Activated T-helper 17 cell treated with anti-CD3 and anti-CD28 coated beads, Interleukin-2, amount 50 U/mL, for 72 hours (primary cell): ENCODE data around the gene STPG3. TPM values are rescaled to one million over a fixed set of nuclear protein-coding genes. Genes with fewer than 3 reads are reported as not detected.
A peak's percentile ranks its signal among the peaks of the same experiment; 100 is the strongest.

Experiments used
- ATAC-seq: fragments of 150-1000 bp; cut with Tn5 transposase; replicated peaks from 2 replicates; pipeline ENCODE4 v1.10.0; 2021; ENCODE audit warnings: mild to moderate bottlenecking, moderate library complexity
- H3K27ac Mint-ChIP-seq: one replicate; pipeline ENCODE4 v1.8.0; 2022; ENCODE audit warnings: mixed read lengths
- H3K27me3 Mint-ChIP-seq: one replicate; pipeline ENCODE4 v1.8.0; 2022; ENCODE audit warnings: mixed read lengths
- H3K36me3 Mint-ChIP-seq: one replicate; pipeline ENCODE4 v1.8.0; 2022; ENCODE audit warnings: low read depth, mild to moderate bottlenecking, mixed read lengths
- H3K4me1 Mint-ChIP-seq: one replicate; pipeline ENCODE4 v1.8.0; 2022; ENCODE audit warnings: mixed read lengths
- H3K4me3 Mint-ChIP-seq: one replicate; pipeline ENCODE4 v1.8.0; 2022; ENCODE audit warnings: mild to moderate bottlenecking, mixed read lengths
- H3K9me3 Mint-ChIP-seq: one replicate; pipeline ENCODE4 v1.8.0; 2022; ENCODE audit warnings: mixed read lengths
- total RNA-seq, 2 donors: library from RNA; stranded (reverse); gene quantifications; one replicate each; pipeline ENCODE4 v1.2.3, GENCODE V29; 2022

STPG3 gene
- total RNA-seq: not detected

DNA sequence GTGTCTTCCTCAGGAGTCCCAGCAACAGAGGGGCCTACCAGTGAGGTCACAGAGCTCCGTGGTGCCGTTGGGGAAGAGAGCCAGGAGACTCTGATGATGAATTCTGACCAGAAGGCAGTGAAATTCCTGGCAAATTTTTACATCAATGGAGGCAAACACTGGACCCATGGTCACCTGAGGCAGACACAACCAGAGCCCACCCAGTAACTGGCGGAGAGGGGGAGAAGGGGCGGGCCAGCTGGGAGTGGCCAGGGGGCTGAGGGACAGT lies at the start of gene STPG3:
TSS of gene STPG3 (plus strand) at position 93 of the 268 bp plus-strand sequence. CDS start at position 94, 1 bp downstream.
- H3K27ac Mint-ChIP-seq: no peak within 1 kb of the TSS
- H3K9me3 Mint-ChIP-seq: no peaks in the 10 kb centered on the region
- H3K4me3 Mint-ChIP-seq: no peak within 1 kb of the TSS
- H3K27me3 Mint-ChIP-seq: no peaks in the 10 kb centered on the region
- ATAC-seq: no peak
- peaks cover 7% of the 10 kb centered on the region for H3K36me3 Mint-ChIP-seq
- H3K4me1 Mint-ChIP-seq: peaks cover 4% of the 10 kb centered on the region

DNA sequence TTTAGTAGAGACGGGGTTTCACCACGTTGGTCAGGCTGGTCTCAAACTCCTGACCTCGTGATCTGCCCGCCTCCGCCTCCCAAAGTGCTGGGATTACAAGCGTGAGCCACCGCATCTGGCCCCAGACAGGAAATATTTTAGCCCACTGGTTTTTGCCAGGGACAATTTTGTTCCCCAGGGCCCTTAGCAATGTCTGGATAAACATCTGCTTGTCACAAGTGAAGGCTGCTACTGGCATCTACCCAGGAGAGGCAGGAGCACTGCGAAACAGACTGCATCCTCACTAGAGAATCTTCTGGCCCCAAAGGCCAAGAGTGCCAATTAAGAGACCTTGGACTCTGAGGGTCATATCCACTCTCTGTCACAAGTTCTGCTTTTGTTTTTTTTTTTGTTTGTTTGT lies 48.1 kb upstream of the STPG3 start:
- Mint-ChIP-seq H3K4me1 (peaks cover 15% of the 10 kb centered on the region), H3K9me3 (no peaks in the 10 kb centered on the region), H3K27ac (no peak overlapping the region), H3K4me3 (peak overlapping the region; percentile 85), H3K36me3 (peaks cover 16% of the 10 kb centered on the region), H3K27me3 (no peaks in the 10 kb centered on the region)
- ATAC-seq: no peak

- Mint-ChIP-seq H3K4me3 (peak overlapping the region; percentile 90), H3K27me3 (no peaks in the 10 kb centered on the region), H3K9me3 (no peaks in the 10 kb centered on the region), H3K36me3 (peaks cover 31% of the 10 kb centered on the region), H3K4me1 (peaks cover 15% of the 10 kb centered on the region), H3K27ac (peak overlapping the region; percentile 88)
- ATAC-seq: no peak
Measured at GRCh38 chr9:137204731-137205125, 46.4 kb upstream of the STPG3 start.

- ATAC-seq: peak; percentile 61
- Mint-ChIP-seq H3K9me3 (no peaks in the 10 kb centered on the region), H3K27me3 (no peaks in the 10 kb centered on the region), H3K4me1 (peaks cover 15% of the 10 kb centered on the region), H3K36me3 (peaks cover 31% of the 10 kb centered on the region), H3K27ac (peak within 1 kb of the TSS; percentile 88), H3K4me3 (peak within 1 kb of the TSS; percentile 90)
Measured at GRCh38 chr9:137205126-137206069, 45.7 kb upstream of the STPG3 start, which contains the start of the genes NDOR1 and TMEM203. NDOR1 (plus strand) TSS chr9:137205700; CDS start chr9:137205778, 78 bp downstream. TMEM203 (minus strand) TSS chr9:137205648; CDS start chr9:137205414, 234 bp downstream.

- Mint-ChIP-seq H3K36me3 (peaks cover 31% of the 10 kb centered on the region), H3K4me3 (peak overlapping the region; percentile 90), H3K4me1 (peaks cover 15% of the 10 kb centered on the region), H3K27me3 (no peaks in the 10 kb centered on the region), H3K27ac (peak overlapping the region; percentile 88), H3K9me3 (no peaks in the 10 kb centered on the region)
- no peak for ATAC-seq
Measured at GRCh38 chr9:137206602-137207001, 44.5 kb upstream of the STPG3 start.

- H3K27ac Mint-ChIP-seq: peak overlapping the region; percentile 60
Measured at GRCh38 chr9:137211532-137211931, 39.6 kb upstream of the STPG3 start.

DNA sequence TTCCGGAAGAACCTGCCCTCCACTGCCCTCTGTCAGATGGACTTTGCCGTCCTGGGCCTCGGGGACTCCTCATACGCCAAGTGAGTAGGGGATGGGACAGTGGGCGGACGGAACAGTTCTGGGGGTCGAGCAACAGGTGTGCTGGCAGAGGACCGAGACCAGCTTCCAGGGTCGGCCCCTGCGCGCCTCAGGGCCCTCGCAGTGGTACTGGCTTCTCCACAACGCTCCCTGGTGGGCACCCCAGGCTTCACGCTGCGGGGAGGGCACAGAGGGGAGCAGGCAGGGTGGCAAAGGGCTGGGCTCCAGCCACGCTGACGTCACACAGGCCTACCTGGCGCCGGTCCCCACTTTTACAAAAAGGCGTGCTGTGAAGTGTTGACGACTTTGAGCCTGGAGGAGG lies 38.6 kb upstream of the STPG3 start:
- Mint-ChIP-seq H3K4me3 (no peak overlapping the region), H3K36me3 (peaks cover 18% of the 10 kb centered on the region), H3K4me1 (peaks cover 2% of the 10 kb centered on the region), H3K27me3 (no peaks in the 10 kb centered on the region), H3K9me3 (no peaks in the 10 kb centered on the region), H3K27ac (no peak overlapping the region)
- ATAC-seq: no peak

More at GRCh38 chr9:137211532-137211931, 39.6 kb upstream of the STPG3 start:
- H3K36me3 Mint-ChIP-seq: peaks cover 28% of the 10 kb centered on the region
- no peak overlapping the region for H3K4me3 Mint-ChIP-seq
- ATAC-seq: no peak
- peaks cover 12% of the 10 kb centered on the region for H3K4me1 Mint-ChIP-seq
- no peaks in the 10 kb centered on the region for H3K9me3 Mint-ChIP-seq
- H3K27me3 Mint-ChIP-seq: no peaks in the 10 kb centered on the region

DNA sequence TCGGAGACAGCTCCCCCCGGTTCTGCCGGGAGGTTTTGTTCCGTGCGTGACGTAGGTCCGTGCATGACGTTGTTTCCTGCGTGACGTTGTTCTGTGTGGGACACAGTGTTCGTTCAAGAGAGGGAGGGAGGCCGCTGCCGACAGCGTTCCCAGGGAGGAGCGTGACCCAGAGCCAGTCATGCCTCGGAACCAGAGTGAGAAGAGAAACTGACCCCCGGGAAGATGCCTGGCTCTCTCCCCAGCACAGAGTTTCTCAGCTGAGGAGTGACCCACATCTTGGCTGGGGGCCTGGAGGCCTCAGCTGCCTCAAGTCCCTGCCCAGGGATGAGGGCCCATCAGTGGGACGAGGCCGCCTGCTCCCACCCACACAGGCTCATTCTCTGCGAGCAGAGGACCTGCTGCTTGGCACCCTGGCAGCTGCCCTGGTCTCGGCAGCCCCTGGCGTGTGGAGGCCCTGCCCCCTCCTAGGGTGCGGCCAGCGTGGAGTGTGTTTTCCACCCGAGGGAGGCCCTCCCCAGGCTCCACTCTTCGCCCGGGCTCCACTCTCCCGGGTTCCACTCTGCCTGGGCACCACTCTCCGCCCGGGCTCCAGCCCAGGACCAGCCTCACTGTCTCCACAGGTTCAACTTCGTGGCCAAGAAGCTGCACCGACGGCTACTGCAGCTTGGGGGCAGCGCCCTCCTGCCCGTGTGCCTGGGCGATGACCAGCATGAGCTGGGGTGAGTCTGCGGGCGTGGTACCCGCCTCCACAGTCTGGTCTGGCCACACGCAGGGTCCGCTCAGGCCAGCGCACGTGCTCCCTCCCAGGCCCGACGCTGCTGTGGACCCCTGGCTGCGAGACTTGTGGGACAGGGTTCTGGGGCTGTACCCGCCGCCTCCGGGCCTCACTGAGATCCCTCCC lies 37.7 kb upstream of the STPG3 start:
- no peaks in the 10 kb centered on the region for H3K4me1 Mint-ChIP-seq
- no peaks in the 10 kb centered on the region for H3K27me3 Mint-ChIP-seq
- no peaks in the 10 kb centered on the region for H3K9me3 Mint-ChIP-seq
- H3K27ac Mint-ChIP-seq: no peak overlapping the region
- no peak overlapping the region for H3K4me3 Mint-ChIP-seq
- H3K36me3 Mint-ChIP-seq: peaks cover 11% of the 10 kb centered on the region
- ATAC-seq: no peak

DNA sequence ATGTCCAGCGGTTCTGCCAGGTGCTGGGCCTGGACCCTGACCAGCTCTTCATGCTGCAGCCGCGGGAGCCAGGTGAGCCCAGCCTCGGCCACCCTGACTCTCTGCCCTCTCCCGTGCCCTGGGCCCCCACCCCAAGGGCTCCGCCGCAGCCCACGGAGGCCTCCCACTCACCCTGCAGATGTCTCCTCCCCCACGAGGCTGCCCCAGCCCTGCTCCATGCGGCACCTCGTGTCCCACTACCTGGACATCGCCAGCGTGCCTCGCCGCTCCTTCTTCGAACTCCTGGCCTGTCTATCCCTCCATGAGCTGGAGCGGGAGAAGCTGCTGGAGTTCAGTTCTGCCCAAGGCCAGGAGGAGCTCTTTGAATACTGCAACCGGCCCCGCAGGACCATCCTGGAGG lies 36.5 kb upstream of the STPG3 start:
- H3K36me3 Mint-ChIP-seq: no peaks in the 10 kb centered on the region

GRCh38 chr9:137215196-137215986 lies 35.7 kb upstream of the STPG3 start:
- no peak overlapping the region for H3K27ac Mint-ChIP-seq
- no peaks in the 10 kb centered on the region for H3K36me3 Mint-ChIP-seq
- no peaks in the 10 kb centered on the region for H3K9me3 Mint-ChIP-seq
- no peak overlapping the region for H3K4me3 Mint-ChIP-seq
- H3K27me3 Mint-ChIP-seq: no peaks in the 10 kb centered on the region
- no peak for ATAC-seq
- H3K4me1 Mint-ChIP-seq: no peaks in the 10 kb centered on the region

More for the DNA sequence above, 36.5 kb upstream of the STPG3 start:
- no peak overlapping the region for H3K4me3 Mint-ChIP-seq
- H3K27me3 Mint-ChIP-seq: no peaks in the 10 kb centered on the region
- H3K4me1 Mint-ChIP-seq: no peaks in the 10 kb centered on the region
- no peak overlapping the region for H3K27ac Mint-ChIP-seq
- H3K9me3 Mint-ChIP-seq: no peaks in the 10 kb centered on the region
- no peak for ATAC-seq

GRCh38 chr9:137216188-137216965 lies 34.7 kb upstream of the STPG3 start:
- ATAC-seq: no peak
- Mint-ChIP-seq H3K36me3 (no peaks in the 10 kb centered on the region), H3K27me3 (no peaks in the 10 kb centered on the region), H3K27ac (no peak overlapping the region), H3K4me1 (no peaks in the 10 kb centered on the region), H3K4me3 (no peak overlapping the region), H3K9me3 (no peaks in the 10 kb centered on the region)

DNA sequence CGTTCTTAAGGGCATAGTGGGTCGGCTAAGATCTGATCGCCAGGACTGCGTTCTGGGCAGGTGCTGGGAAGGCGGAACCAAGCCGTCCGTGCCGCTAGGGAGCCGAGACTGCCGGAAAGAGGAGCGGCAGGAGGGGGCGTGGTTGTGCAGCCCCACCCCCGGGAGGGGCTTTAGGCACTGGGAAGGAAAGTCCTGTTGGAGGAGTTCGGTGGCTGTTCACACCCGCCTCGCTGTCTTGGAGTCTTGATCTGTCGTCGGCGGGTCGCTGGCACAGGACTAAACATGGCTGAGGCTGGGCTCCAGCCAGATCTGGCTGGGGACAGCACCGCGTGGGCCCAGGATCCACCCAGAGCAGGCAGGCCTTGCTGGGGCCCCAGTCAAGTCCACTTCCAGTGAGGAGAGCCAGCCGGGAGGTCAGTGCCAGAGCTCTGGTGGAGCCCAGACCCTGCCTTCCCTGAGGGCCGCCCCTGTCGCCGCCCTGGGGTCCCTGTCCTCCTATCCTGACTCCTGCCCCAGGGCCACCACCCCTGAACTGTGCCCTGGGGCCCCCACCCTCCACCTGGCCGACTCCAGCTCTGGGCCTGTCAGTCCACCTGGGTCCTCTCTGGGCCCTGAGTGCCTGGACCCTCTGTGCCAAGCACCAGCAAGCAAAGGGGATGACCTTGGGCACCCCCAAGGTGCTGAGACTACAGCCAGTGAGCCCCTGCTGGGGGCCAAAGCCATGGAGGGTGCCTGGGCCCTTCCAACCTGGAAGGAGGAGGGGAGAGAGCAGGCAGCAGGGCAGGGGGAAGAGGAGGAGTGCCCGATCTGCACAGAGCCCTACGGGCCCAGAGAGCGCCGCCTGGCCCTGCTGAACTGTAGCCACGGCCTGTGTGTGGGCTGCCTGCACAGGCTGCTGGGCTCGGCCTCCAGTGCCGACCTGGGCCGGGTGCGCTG lies 33.5 kb upstream of the STPG3 start:
- no peak overlapping the region for H3K27ac Mint-ChIP-seq
- no peak for ATAC-seq
- no peaks in the 10 kb centered on the region for H3K27me3 Mint-ChIP-seq
- H3K4me3 Mint-ChIP-seq: no peak overlapping the region
- no peaks in the 10 kb centered on the region for H3K36me3 Mint-ChIP-seq
- H3K9me3 Mint-ChIP-seq: no peaks in the 10 kb centered on the region
- no peaks in the 10 kb centered on the region for H3K4me1 Mint-ChIP-seq
